ENCODE measurements around the gene STON2. TPM values are rescaled to one million over a fixed set of nuclear protein-coding genes. Genes with fewer than 3 reads are reported as not detected.
"Not testable (repeated sequence)": the region's sequence is repeated elsewhere in the genome, so short reads cannot be mapped to it uniquely, and the experiment has no call there.

The STON2 gene
- polyA plus RNA-seq, 6 donors from 2014 or later, result 0.21 to 0.84 (median 0.29) TPM; not detected in 2

- no peaks in the 10 kb centered on the region for H3K9me3 Mint-ChIP-seq
- H3K4me1 Mint-ChIP-seq, result peaks cover 12 to 15% (median 13%) of the 10 kb centered on the region in 3 donors
- H3K4me3 Mint-ChIP-seq, result peak overlapping the region; percentile 83 to 95 (median 90)
- no peak for DNase-seq
- H3K27me3 Mint-ChIP-seq, result peaks cover 71 to 72% (median 72%) of the 10 kb centered on the region in 3 donors
- no peak for ATAC-seq (ENCODE audit: low read depth in 2 of 2)
- H3K27ac Mint-ChIP-seq, result peak overlapping the region in 1 of 6 donors; percentile 39
- H3K36me3 Mint-ChIP-seq, result no peaks in the 10 kb centered on the region
Measured at GRCh38 chr14:81435048-81435390, 34.9 kb upstream of the STON2 start.

GRCh38 chr14:81434230-81434629 lies 34.1 kb upstream of the STON2 start:
- peaks cover 12 to 15% (median 13%) of the 10 kb centered on the region in 3 donors for H3K4me1 Mint-ChIP-seq
- peaks cover 66 to 74% (median 69%) of the 10 kb centered on the region in 3 donors for H3K27me3 Mint-ChIP-seq
- H3K36me3 Mint-ChIP-seq, result no peaks in the 10 kb centered on the region
- peak overlapping the region in 1 of 6 donors; percentile 46 for H3K27ac Mint-ChIP-seq
- ATAC-seq (ENCODE audit: low read depth in 2 of 2) (no peak), DNase-seq (no peak)
- H3K4me3 Mint-ChIP-seq, result peak overlapping the region in 3 of 8 donors; percentile 9 to 86 (median 59)
- no peaks in the 10 kb centered on the region for H3K9me3 Mint-ChIP-seq

GRCh38 chr14:81433378-81433777 lies 33.3 kb upstream of the STON2 start:
- no peaks in the 10 kb centered on the region for H3K9me3 Mint-ChIP-seq
- DNase-seq (no peak), ATAC-seq (ENCODE audit: low read depth in 2 of 2) (no peak)
- no peak overlapping the region for H3K4me3 Mint-ChIP-seq
- H3K27ac Mint-ChIP-seq, result no peak overlapping the region
- no peaks in the 10 kb centered on the region for H3K36me3 Mint-ChIP-seq
- peaks cover 58 to 69% (median 65%) of the 10 kb centered on the region in 3 donors for H3K27me3 Mint-ChIP-seq
- peaks cover 12 to 15% (median 13%) of the 10 kb centered on the region in 3 donors for H3K4me1 Mint-ChIP-seq

- no peak overlapping the region for H3K27ac Mint-ChIP-seq
- ATAC-seq (ENCODE audit: low read depth in 2 of 2) (no peak), DNase-seq (no peak)
- H3K9me3 Mint-ChIP-seq, result no peaks in the 10 kb centered on the region
- no peak overlapping the region for H3K4me3 Mint-ChIP-seq
- H3K27me3 Mint-ChIP-seq, result peaks cover 57 to 69% (median 62%) of the 10 kb centered on the region in 3 donors
- no peaks in the 10 kb centered on the region for H3K36me3 Mint-ChIP-seq
- H3K4me1 Mint-ChIP-seq, result peaks cover 11 to 14% (median 11%) of the 10 kb centered on the region in 3 donors
Measured at GRCh38 chr14:81432219-81432661, 32.1 kb upstream of the STON2 start.

- Mint-ChIP-seq H3K9me3 (peaks cover 0 to 4% (median 0%) of the 10 kb centered on the region in 7 donors), H3K36me3 (no peaks in the 10 kb centered on the region), H3K27ac (no peak overlapping the region), H3K27me3 (peaks cover 59 to 66% (median 60%) of the 10 kb centered on the region in 3 donors), H3K4me3 (no peak overlapping the region), H3K4me1 (peaks cover under 1 to 4% (median 2%) of the 10 kb centered on the region in 3 donors)
- DNase-seq (no peak), ATAC-seq (ENCODE audit: low read depth in 2 of 2) (no peak)
Measured at GRCh38 chr14:81430235-81430634, 30.1 kb upstream of the STON2 start.

- H3K36me3 Mint-ChIP-seq; H3K4me3 Mint-ChIP-seq; H3K27ac Mint-ChIP-seq; ATAC-seq (ENCODE audit: low read depth in 2 of 2); DNase-seq; H3K4me1 Mint-ChIP-seq; H3K9me3 Mint-ChIP-seq: not testable (repeated sequence)
- peaks cover 55 to 61% (median 59%) of the 10 kb centered on the region in 3 donors for H3K27me3 Mint-ChIP-seq
Measured at GRCh38 chr14:81429749-81430148, 29.6 kb upstream of the STON2 start.

GRCh38 chr14:81429028-81429427 lies 28.9 kb upstream of the STON2 start:
- no peak for ATAC-seq (ENCODE audit: low read depth in 2 of 2)
- Mint-ChIP-seq H3K4me1 (no peaks in the 10 kb centered on the region), H3K4me3 (no peak overlapping the region), H3K9me3 (peaks cover 0 to 4% (median 0%) of the 10 kb centered on the region in 7 donors), H3K27me3 (peaks cover 47 to 56% (median 54%) of the 10 kb centered on the region in 3 donors), H3K27ac (no peak overlapping the region), H3K36me3 (no peaks in the 10 kb centered on the region)
- DNase-seq, result no peak

- Mint-ChIP-seq H3K9me3 (peaks cover 0 to 4% (median 0%) of the 10 kb centered on the region in 7 donors), H3K27ac (no peak overlapping the region), H3K4me3 (no peak overlapping the region), H3K27me3 (peaks cover 32 to 41% (median 38%) of the 10 kb centered on the region in 3 donors), H3K4me1 (no peaks in the 10 kb centered on the region), H3K36me3 (no peaks in the 10 kb centered on the region)
- ATAC-seq (ENCODE audit: low read depth in 2 of 2) (no peak), DNase-seq (no peak)
Measured at GRCh38 chr14:81427348-81428058, 27.4 kb upstream of the STON2 start.

- H3K27ac Mint-ChIP-seq, result no peak overlapping the region
- peaks cover 0 to 8% of the 10 kb centered on the region in 2 donors for H3K36me3 Mint-ChIP-seq
- ATAC-seq (ENCODE audit: low read depth in 2 of 2), result no peak
Measured at GRCh38 chr14:81423504-81423903, 23.4 kb upstream of the STON2 start.

GRCh38 chr14:81418057-81418790 lies 18.1 kb upstream of the STON2 start:
- H3K9me3 Mint-ChIP-seq, result peaks cover 2 to 21% (median 13%) of the 10 kb centered on the region in 7 donors
- peak overlapping the region in 1 of 6 donors; percentile 14 for H3K27ac Mint-ChIP-seq
- H3K36me3 Mint-ChIP-seq, result peaks cover 0 to 15% of the 10 kb centered on the region in 2 donors
- ATAC-seq (ENCODE audit: low read depth in 2 of 2) (no peak), DNase-seq (no peak)
- peaks cover 4 to 6% (median 6%) of the 10 kb centered on the region in 3 donors for H3K4me1 Mint-ChIP-seq
- peaks cover 9 to 22% (median 17%) of the 10 kb centered on the region in 3 donors for H3K27me3 Mint-ChIP-seq
- no peak overlapping the region for H3K4me3 Mint-ChIP-seq

More at GRCh38 chr14:81423504-81423903, 23.4 kb upstream of the STON2 start:
- Mint-ChIP-seq H3K9me3 (peaks cover 0 to 13% (median 2%) of the 10 kb centered on the region in 7 donors), H3K4me1 (no peaks in the 10 kb centered on the region), H3K4me3 (no peak overlapping the region), H3K27me3 (peaks cover 20 to 30% (median 28%) of the 10 kb centered on the region in 3 donors)
- DNase-seq, result no peak

GRCh38 chr14:81416981-81417380 lies 16.9 kb upstream of the STON2 start:
- no peak overlapping the region for H3K27ac Mint-ChIP-seq
- ATAC-seq (ENCODE audit: low read depth in 2 of 2) (no peak), DNase-seq (no peak)
- peaks cover 2 to 21% (median 11%) of the 10 kb centered on the region in 7 donors for H3K9me3 Mint-ChIP-seq
- peaks cover 4 to 6% (median 6%) of the 10 kb centered on the region in 3 donors for H3K4me1 Mint-ChIP-seq
- H3K27me3 Mint-ChIP-seq, result peaks cover 14 to 27% (median 17%) of the 10 kb centered on the region in 3 donors
- H3K36me3 Mint-ChIP-seq, result peaks cover 0 to 15% of the 10 kb centered on the region in 2 donors
- no peak overlapping the region for H3K4me3 Mint-ChIP-seq

- Mint-ChIP-seq H3K36me3 (peaks cover 0 to 11% of the 10 kb centered on the region in 2 donors), H3K27me3 (peaks cover 15 to 33% (median 17%) of the 10 kb centered on the region in 3 donors), H3K4me1 (peaks cover 4 to 6% (median 6%) of the 10 kb centered on the region in 3 donors), H3K4me3 (no peak overlapping the region), H3K9me3 (peaks cover 2 to 18% (median 11%) of the 10 kb centered on the region in 7 donors), H3K27ac (no peak overlapping the region)
- DNase-seq, result no peak
- ATAC-seq (ENCODE audit: low read depth in 2 of 2), result no peak
Measured at GRCh38 chr14:81416194-81416952, 16.2 kb upstream of the STON2 start.

- ATAC-seq (ENCODE audit: low read depth in 2 of 2), result no peak
- peaks cover 5 to 15% (median 10%) of the 10 kb centered on the region in 7 donors for H3K9me3 Mint-ChIP-seq
- H3K27me3 Mint-ChIP-seq, result peaks cover 12 to 39% (median 22%) of the 10 kb centered on the region in 3 donors
- peaks cover 4 to 7% of the 10 kb centered on the region in 2 donors for H3K36me3 Mint-ChIP-seq
- DNase-seq, result no peak
- H3K4me3 Mint-ChIP-seq, result no peak overlapping the region
- H3K27ac Mint-ChIP-seq, result no peak overlapping the region
- peaks cover 4 to 6% (median 6%) of the 10 kb centered on the region in 3 donors for H3K4me1 Mint-ChIP-seq
Measured at GRCh38 chr14:81415781-81416180, 15.7 kb upstream of the STON2 start.
